ENCODE data around the gene OPA3. TPM values are rescaled to one million over a fixed set of nuclear protein-coding genes. Genes with fewer than 3 reads are reported as not detected.

The OPA3 gene
- total and polyA plus RNA-seq, 5 donors from 2014 or later, result 4.7 to 8.2 (median 6.9) TPM

DNA sequence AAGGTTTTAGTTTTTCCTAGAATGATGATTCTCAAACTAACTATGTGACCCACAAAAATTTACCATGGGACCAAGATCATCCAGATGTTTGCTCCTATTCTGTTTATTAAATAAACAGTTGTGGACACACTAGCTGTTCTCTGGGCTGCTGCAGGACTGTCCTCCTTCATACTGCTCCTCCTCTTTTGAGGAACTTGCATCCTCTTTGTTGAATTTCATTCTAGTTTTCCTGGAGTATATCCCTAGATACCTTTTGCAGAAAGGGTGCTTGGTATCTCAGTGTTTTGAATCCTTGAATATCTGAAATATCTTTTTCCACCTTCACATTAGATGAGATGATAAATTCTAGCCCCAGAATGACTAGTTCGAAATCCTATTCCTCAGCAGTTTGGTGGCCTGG, 53.3 kb downstream of the OPA3 start:
- DNase-seq (no peak), ATAC-seq (ENCODE audit: low read depth in 2 of 2) (no peak)
- Mint-ChIP-seq H3K27me3 (peaks cover 5% of the 10 kb centered on the region), H3K4me3 (no peak overlapping the region), H3K27ac (no peak overlapping the region), H3K4me1 (peaks cover 0 to 15% (median 7%) of the 10 kb centered on the region in 4 donors), H3K36me3 (no peaks in the 10 kb centered on the region), H3K9me3 (peaks cover 0 to 6% (median 0%) of the 10 kb centered on the region in 7 donors)
- Histone ChIP-seq H3K27me3 (ENCODE audit: control insufficient read depth, insufficient read depth, low read length) (no peaks in the 10 kb centered on the region), H3K36me3 (ENCODE audit: control insufficient read depth, insufficient read depth, low read length) (no peaks in the 10 kb centered on the region), H3K4me3 (ENCODE audit: low read depth, low read length) (no peak overlapping the region), H3K4me1 (ENCODE audit: control insufficient read depth, insufficient read depth, low read length, poor library complexity, severe bottlenecking) (peaks cover 9% of the 10 kb centered on the region), H3K27ac (ENCODE audit: insufficient read depth, low read length, poor library complexity, severe bottlenecking) (no peak overlapping the region), H3K9me3 (ENCODE audit: control insufficient read depth in 2 of 2, low read length in 2 of 2) (no peaks in the 10 kb centered on the region)

GRCh38 chr19:45529420-45529785, 55.2 kb downstream of the OPA3 start:
- ATAC-seq (ENCODE audit: low read depth in 2 of 2) (no peak), DNase-seq (no peak)
- peaks cover 0 to 15% (median 7%) of the 10 kb centered on the region in 4 donors for H3K4me1 Mint-ChIP-seq
- Histone ChIP-seq H3K27ac (ENCODE audit: insufficient read depth, low read length, poor library complexity, severe bottlenecking) (no peak overlapping the region), H3K9me3 (ENCODE audit: control insufficient read depth in 2 of 2, low read length in 2 of 2) (no peaks in the 10 kb centered on the region), H3K4me3 (ENCODE audit: low read depth, low read length) (no peak overlapping the region), H3K4me1 (ENCODE audit: control insufficient read depth, insufficient read depth, low read length, poor library complexity, severe bottlenecking) (peaks cover 9% of the 10 kb centered on the region), H3K27me3 (ENCODE audit: control insufficient read depth, insufficient read depth, low read length) (no peaks in the 10 kb centered on the region), H3K36me3 (ENCODE audit: control insufficient read depth, insufficient read depth, low read length) (peaks cover 11% of the 10 kb centered on the region)
- H3K4me3 Mint-ChIP-seq, result peak overlapping the region in 1 of 4 donors; percentile 22
- peaks cover 0 to 6% (median 0%) of the 10 kb centered on the region in 7 donors for H3K9me3 Mint-ChIP-seq
- peaks cover 5% of the 10 kb centered on the region for H3K27me3 Mint-ChIP-seq
- H3K36me3 Mint-ChIP-seq, result peaks cover 6% of the 10 kb centered on the region
- H3K27ac Mint-ChIP-seq, result no peak overlapping the region

GRCh38 chr19:45528744-45529419, 55.7 kb downstream of the OPA3 start:
- H3K27ac ChIP-seq (ENCODE audit: insufficient read depth, low read length, poor library complexity, severe bottlenecking), result no peak overlapping the region
- no peaks in the 10 kb centered on the region for H3K9me3 ChIP-seq (ENCODE audit: control insufficient read depth in 2 of 2, low read length in 2 of 2)
- H3K4me1 Mint-ChIP-seq, result peaks cover 0 to 16% (median 7%) of the 10 kb centered on the region in 4 donors
- peaks cover 5% of the 10 kb centered on the region for H3K27me3 Mint-ChIP-seq
- peaks cover 0 to 6% (median 0%) of the 10 kb centered on the region in 7 donors for H3K9me3 Mint-ChIP-seq
- H3K36me3 ChIP-seq (ENCODE audit: control insufficient read depth, insufficient read depth, low read length), result peaks cover 12% of the 10 kb centered on the region
- no peaks in the 10 kb centered on the region for H3K27me3 ChIP-seq (ENCODE audit: control insufficient read depth, insufficient read depth, low read length)
- peak overlapping the region in 1 of 4 donors; percentile 22 for H3K4me3 Mint-ChIP-seq
- H3K27ac Mint-ChIP-seq, result peak overlapping the region in 2 of 3 donors; percentile 38 to 40
- no peak overlapping the region for H3K4me3 ChIP-seq (ENCODE audit: low read depth, low read length)
- H3K4me1 ChIP-seq (ENCODE audit: control insufficient read depth, insufficient read depth, low read length, poor library complexity, severe bottlenecking), result peaks cover 9% of the 10 kb centered on the region
- ATAC-seq (ENCODE audit: low read depth in 2 of 2) (peak; percentile 8 to 31), DNase-seq (peak in 1 of 3 donors; percentile 20)
- H3K36me3 Mint-ChIP-seq, result peaks cover 7% of the 10 kb centered on the region

GRCh38 chr19:45528149-45528743, 56.4 kb downstream of the OPA3 start:
- Mint-ChIP-seq H3K27ac (peak overlapping the region; percentile 38 to 57 (median 49)), H3K4me1 (peaks cover 0 to 22% (median 14%) of the 10 kb centered on the region in 4 donors), H3K9me3 (peaks cover 0 to 6% (median 0%) of the 10 kb centered on the region in 7 donors), H3K27me3 (peaks cover 5% of the 10 kb centered on the region), H3K4me3 (peak overlapping the region in 1 of 4 donors; percentile 75), H3K36me3 (peaks cover 12% of the 10 kb centered on the region)
- Histone ChIP-seq H3K27me3 (ENCODE audit: control insufficient read depth, insufficient read depth, low read length) (no peaks in the 10 kb centered on the region), H3K9me3 (ENCODE audit: control insufficient read depth in 2 of 2, low read length in 2 of 2) (no peaks in the 10 kb centered on the region), H3K4me3 (ENCODE audit: low read depth, low read length) (no peak overlapping the region), H3K36me3 (ENCODE audit: control insufficient read depth, insufficient read depth, low read length) (peaks cover 12% of the 10 kb centered on the region), H3K4me1 (ENCODE audit: control insufficient read depth, insufficient read depth, low read length, poor library complexity, severe bottlenecking) (peaks cover 11% of the 10 kb centered on the region), H3K27ac (ENCODE audit: insufficient read depth, low read length, poor library complexity, severe bottlenecking) (no peak overlapping the region)
- ATAC-seq (ENCODE audit: low read depth in 2 of 2), result no peak
- DNase-seq, result no peak

- DNase-seq (no peak), ATAC-seq (ENCODE audit: low read depth in 2 of 2) (no peak)
- Histone ChIP-seq H3K4me3 (ENCODE audit: low read depth, low read length) (no peak overlapping the region), H3K9me3 (ENCODE audit: control insufficient read depth in 2 of 2, low read length in 2 of 2) (no peaks in the 10 kb centered on the region), H3K27me3 (ENCODE audit: control insufficient read depth, insufficient read depth, low read length) (no peaks in the 10 kb centered on the region), H3K36me3 (ENCODE audit: control insufficient read depth, insufficient read depth, low read length) (peaks cover 15% of the 10 kb centered on the region), H3K4me1 (ENCODE audit: control insufficient read depth, insufficient read depth, low read length, poor library complexity, severe bottlenecking) (peaks cover 11% of the 10 kb centered on the region), H3K27ac (ENCODE audit: insufficient read depth, low read length, poor library complexity, severe bottlenecking) (no peak overlapping the region)
- Mint-ChIP-seq H3K36me3 (peaks cover 12% of the 10 kb centered on the region), H3K27me3 (peaks cover 5% of the 10 kb centered on the region), H3K27ac (peak overlapping the region in 2 of 3 donors; percentile 35 to 49), H3K4me1 (peaks cover 0 to 24% (median 14%) of the 10 kb centered on the region in 4 donors), H3K9me3 (peaks cover 0 to 6% (median 0%) of the 10 kb centered on the region in 7 donors), H3K4me3 (peak overlapping the region in 1 of 4 donors; percentile 75)
These were observed 56.9 kb downstream of the OPA3 start for GRCh38 chr19:45527731-45528130.

DNA sequence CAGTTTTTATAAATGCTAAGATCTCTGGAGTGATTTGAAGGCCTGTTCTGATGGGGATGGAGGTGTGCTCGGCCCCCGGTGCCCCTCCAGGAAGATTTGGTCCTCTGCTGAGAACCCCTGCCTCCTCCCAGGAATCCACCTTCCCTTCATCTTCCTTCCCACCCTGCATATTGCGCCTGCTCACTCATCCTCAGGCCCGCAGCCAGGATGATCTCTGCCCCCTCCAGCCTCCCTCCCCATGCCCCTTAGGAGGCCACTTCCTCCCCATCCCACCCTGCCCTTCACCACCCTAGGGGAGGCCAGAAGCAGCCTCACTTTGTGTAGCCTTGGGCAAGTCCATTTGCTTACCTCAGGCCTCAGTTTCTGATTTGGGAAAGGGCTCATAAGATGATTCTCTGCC, 57.6 kb downstream of the OPA3 start:
- H3K4me1 Mint-ChIP-seq, result peaks cover 0 to 24% (median 14%) of the 10 kb centered on the region in 4 donors

DNA sequence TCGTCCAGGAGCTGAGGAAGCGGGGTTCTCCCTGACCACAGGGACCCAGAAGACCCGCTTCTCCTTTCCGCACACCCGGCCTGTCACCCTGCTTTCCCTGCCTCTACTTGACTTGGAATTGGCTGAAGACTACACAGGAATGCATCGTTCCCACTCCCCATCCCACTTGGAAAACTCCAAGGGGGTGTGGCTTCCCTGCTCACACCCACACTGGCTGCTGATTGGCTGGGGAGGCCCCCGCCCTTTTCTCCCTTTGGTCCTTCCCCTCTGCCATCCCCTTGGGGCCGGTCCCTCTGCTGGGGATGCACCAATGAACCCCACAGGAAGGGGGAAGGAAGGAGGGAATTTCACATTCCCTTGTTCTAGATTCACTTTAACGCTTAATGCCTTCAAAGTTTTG, 58.5 kb downstream of the OPA3 start:
- ATAC-seq (ENCODE audit: low read depth in 2 of 2), result no peak
- peaks cover 5% of the 10 kb centered on the region for H3K27me3 Mint-ChIP-seq
- no peak for DNase-seq
- H3K36me3 Mint-ChIP-seq, result peaks cover 12% of the 10 kb centered on the region
- peaks cover 18% of the 10 kb centered on the region for H3K36me3 ChIP-seq (ENCODE audit: control insufficient read depth, insufficient read depth, low read length)
- no peak overlapping the region for H3K4me3 ChIP-seq (ENCODE audit: low read depth, low read length)
- no peak overlapping the region for H3K4me3 Mint-ChIP-seq
- no peak overlapping the region for H3K27ac ChIP-seq (ENCODE audit: insufficient read depth, low read length, poor library complexity, severe bottlenecking)
- H3K27me3 ChIP-seq (ENCODE audit: control insufficient read depth, insufficient read depth, low read length), result no peaks in the 10 kb centered on the region
- H3K9me3 Mint-ChIP-seq, result no peaks in the 10 kb centered on the region
- no peak overlapping the region for H3K27ac Mint-ChIP-seq
- H3K4me1 Mint-ChIP-seq, result peaks cover 0 to 24% (median 14%) of the 10 kb centered on the region in 4 donors
- H3K4me1 ChIP-seq (ENCODE audit: control insufficient read depth, insufficient read depth, low read length, poor library complexity, severe bottlenecking), result peaks cover 11% of the 10 kb centered on the region
- no peaks in the 10 kb centered on the region for H3K9me3 ChIP-seq (ENCODE audit: control insufficient read depth in 2 of 2, low read length in 2 of 2)

More for the DNA sequence above, 57.6 kb downstream of the OPA3 start:
- Histone ChIP-seq H3K27ac (ENCODE audit: insufficient read depth, low read length, poor library complexity, severe bottlenecking) (no peak overlapping the region), H3K27me3 (ENCODE audit: control insufficient read depth, insufficient read depth, low read length) (no peaks in the 10 kb centered on the region), H3K4me1 (ENCODE audit: control insufficient read depth, insufficient read depth, low read length, poor library complexity, severe bottlenecking) (peaks cover 11% of the 10 kb centered on the region), H3K36me3 (ENCODE audit: control insufficient read depth, insufficient read depth, low read length) (peaks cover 16% of the 10 kb centered on the region), H3K9me3 (ENCODE audit: control insufficient read depth in 2 of 2, low read length in 2 of 2) (no peaks in the 10 kb centered on the region), H3K4me3 (ENCODE audit: low read depth, low read length) (no peak overlapping the region)
- DNase-seq (no peak), ATAC-seq (ENCODE audit: low read depth in 2 of 2) (no peak)
- H3K27ac Mint-ChIP-seq, result peak overlapping the region in 1 of 3 donors; percentile 35
- no peak overlapping the region for H3K4me3 Mint-ChIP-seq
- H3K9me3 Mint-ChIP-seq, result peaks cover 0 to 6% (median 0%) of the 10 kb centered on the region in 7 donors
- peaks cover 12% of the 10 kb centered on the region for H3K36me3 Mint-ChIP-seq
- peaks cover 5% of the 10 kb centered on the region for H3K27me3 Mint-ChIP-seq
